Middle frontal gyrus (tissue), 1 donor: Measurements from ENCODE around the gene OPTC.

Experiments
- DNase-seq: peaks from one replicate; pipeline ENCODE4 v3.0.0-alpha.2; 2015; ENCODE audit warnings: low spot score; ENCODE audit errors: extremely low spot score

OPTC gene

GRCh38 chr1:203490607-203491006 lies 3.3 kb upstream of the OPTC start:
- DNase-seq: no peak

GRCh38 chr1:203491664-203492063 lies 2.3 kb upstream of the OPTC start:
- DNase-seq: no peak

- DNase-seq: no peak
Observed at GRCh38 chr1:203492082-203492747, 1.7 kb upstream of the OPTC start.

- no peak for DNase-seq
Observed at GRCh38 chr1:203492748-203493130, 1.2 kb upstream of the OPTC start.

- no peak for DNase-seq
Observed at GRCh38 chr1:203495845-203496244, 1.9 kb downstream of the OPTC start.

- no peak for DNase-seq
Observed at GRCh38 chr1:203497269-203497777, 3.4 kb downstream of the OPTC start.

- no peak for DNase-seq
Observed at GRCh38 chr1:203499643-203500278, 5.8 kb downstream of the OPTC start.

- no peak for DNase-seq
Observed at GRCh38 chr1:203500279-203500678, 6.3 kb downstream of the OPTC start.

GRCh38 chr1:203503836-203504235 lies 9.9 kb downstream of the OPTC start:
- no peak for DNase-seq

GRCh38 chr1:203504400-203505250 lies 10.7 kb downstream of the OPTC start:
- DNase-seq: peak; percentile 63

GRCh38 chr1:203505526-203506204 lies 11.7 kb downstream of the OPTC start:
- DNase-seq: no peak

GRCh38 chr1:203506858-203507626 lies 13.1 kb downstream of the OPTC start:
- DNase-seq: no peak

- no peak for DNase-seq
Observed at GRCh38 chr1:203507759-203508158, 13.8 kb downstream of the OPTC start.

GRCh38 chr1:203508463-203509073 lies 14.6 kb downstream of the OPTC start:
- no peak for DNase-seq

- no peak for DNase-seq
Observed at GRCh38 chr1:203509135-203509534, 15.2 kb downstream of the OPTC start.

- no peak for DNase-seq
Observed at GRCh38 chr1:203511513-203511912, 17.6 kb downstream of the OPTC start.

- DNase-seq: no peak
Observed at GRCh38 chr1:203511930-203512329, 18.0 kb downstream of the OPTC start.

- no peak for DNase-seq
Observed at GRCh38 chr1:203512517-203512847, 18.5 kb downstream of the OPTC start.

GRCh38 chr1:203512848-203513584 lies 19.1 kb downstream of the OPTC start:
- DNase-seq: no peak

GRCh38 chr1:203513585-203514031 lies 19.7 kb downstream of the OPTC start:
- no peak for DNase-seq
